HepG2 (cell line): Measurements from ENCODE around the gene DCST2. TPM values are rescaled to one million over a fixed set of nuclear protein-coding genes. Genes with fewer than 3 reads are reported as not detected.

ENCODE experiments used
- KDM3A ChIP-seq: IDR thresholded peaks from 2 replicates; pipeline ENCODE4 v1.6.1; 2018; ENCODE audit warnings: low read depth, missing compliant biosample characterization
- KDM5B ChIP-seq: sonication (generic); formaldehyde crosslinking; IDR thresholded peaks from 2 replicates; pipeline ENCODE4 v1.4.0; 2020; ENCODE audit warnings: missing genetic modification reagents, mild to moderate bottlenecking, borderline replicate concordance
- MAZ ChIP-seq, 2 experiments: sonication (generic) in 1 of 2; formaldehyde crosslinking in 1 of 2; IDR thresholded peaks; 2 replicates each; pipeline versions ENCODE4 v1.5.0 to v1.6.1; 2012 to 2020; ENCODE audit warnings: low read depth in 2 of 2, mild to moderate bottlenecking in 2 of 2, borderline replicate concordance in 1 of 2, improper control_type of control experiment in 1 of 2, low read length in 1 of 2, missing genetic modification reagents in 1 of 2, moderate library complexity in 1 of 2
- MYC ChIP-seq: sonication (generic); formaldehyde crosslinking; IDR thresholded peaks from 2 replicates; pipeline ENCODE4 v1.9.0; 2021; ENCODE audit warnings: missing genetic modification reagents, borderline replicate concordance
- NFIB ChIP-seq: sonication (generic); formaldehyde crosslinking; IDR thresholded peaks from 2 replicates; pipeline ENCODE4 v1.9.0; 2021; ENCODE audit warnings: missing genetic modification reagents, mild to moderate bottlenecking, borderline replicate concordance
- RFXAP ChIP-seq: sonication (generic); formaldehyde crosslinking; IDR thresholded peaks from 2 replicates; pipeline ENCODE4 v1.4.0; 2020; ENCODE audit warnings: missing genetic modification reagents, borderline replicate concordance
- STAG1 ChIP-seq: sonication (generic); formaldehyde crosslinking; IDR thresholded peaks from 2 replicates; pipeline ENCODE4 v1.4.0; 2020; ENCODE audit warnings: missing genetic modification reagents
- ZNF160 ChIP-seq: sonication (generic); formaldehyde crosslinking; IDR thresholded peaks from 2 replicates; pipeline ENCODE4 v1.8.0; 2022; ENCODE audit warnings: mild to moderate bottlenecking, inconsistent platforms, missing genetic modification reagents
- ZNF33B ChIP-seq: sonication (generic); formaldehyde crosslinking; IDR thresholded peaks from 2 replicates; pipeline ENCODE4 v1.5.1; 2020; ENCODE audit warnings: mild to moderate bottlenecking, missing genetic modification reagents
- polyA plus RNA-seq, 8 experiments: library from polyadenylated mRNA; depleted of rRNA in 3 of 8; stranded (reverse) in 7 of 8; unstranded in 1 of 8; fragments of >200 nt; fragmentation: Illumina TruSeq in 4 of 8; extraction: Trizol in 4 of 8; gene quantifications; 2 replicates each; pipeline versions ENCODE4 v1.2.1 to v1.2.3, GENCODE V29; 2011 to 2016; ENCODE audit warnings: low read depth in 4 of 8, missing spikeins in 1 of 8, mixed read lengths in 1 of 8; ENCODE audit not compliant: insufficient read depth in 1 of 8
- total RNA-seq, 5 experiments: library from RNA; depleted of rRNA; stranded (reverse); fragments of >200 nt; fragmentation: Illumina TruSeq; extraction: Trizol; gene quantifications; 2 replicates each; pipeline ENCODE4 v1.2.3, GENCODE V29; 2016; ENCODE audit warnings: low read depth in 1 of 5
- TF ChIP-seq, protein P1 (sequence below): sonication (generic); formaldehyde crosslinking; IDR thresholded peaks from 2 replicates; pipeline ENCODE4 v1.4.0; 2020; ENCODE audit warnings: missing genetic modification reagents
- TF ChIP-seq, protein P2 (sequence below): sonication (generic); formaldehyde crosslinking; IDR thresholded peaks from 2 replicates; pipeline ENCODE4 v1.5.0; 2020; ENCODE audit warnings: missing genetic modification reagents, mild to moderate bottlenecking, borderline replicate concordance
- TF ChIP-seq, protein P3 (sequence below): IDR thresholded peaks from 2 replicates; pipeline ENCODE4 v1.6.1; 2016; ENCODE audit warnings: low read depth, borderline replicate concordance
- TF ChIP-seq, protein P4 (sequence below): conservative IDR thresholded peaks from 2 replicates; pipeline ENCODE4 v1.6.1; 2018; ENCODE audit warnings: missing genetic modification reagents
- TF ChIP-seq, protein P5 (sequence below): sonication (generic); formaldehyde crosslinking; IDR thresholded peaks from 2 replicates; pipeline ENCODE4 v1.4.0; 2020; ENCODE audit warnings: missing genetic modification reagents

DCST2 gene
- total and polyA plus RNA-seq, 2 of the 13 experiments (the other 11 are each of a cell fraction or from before 2014, with no cell fraction given) = 0.74 TPM; not detected in 1

DNA sequence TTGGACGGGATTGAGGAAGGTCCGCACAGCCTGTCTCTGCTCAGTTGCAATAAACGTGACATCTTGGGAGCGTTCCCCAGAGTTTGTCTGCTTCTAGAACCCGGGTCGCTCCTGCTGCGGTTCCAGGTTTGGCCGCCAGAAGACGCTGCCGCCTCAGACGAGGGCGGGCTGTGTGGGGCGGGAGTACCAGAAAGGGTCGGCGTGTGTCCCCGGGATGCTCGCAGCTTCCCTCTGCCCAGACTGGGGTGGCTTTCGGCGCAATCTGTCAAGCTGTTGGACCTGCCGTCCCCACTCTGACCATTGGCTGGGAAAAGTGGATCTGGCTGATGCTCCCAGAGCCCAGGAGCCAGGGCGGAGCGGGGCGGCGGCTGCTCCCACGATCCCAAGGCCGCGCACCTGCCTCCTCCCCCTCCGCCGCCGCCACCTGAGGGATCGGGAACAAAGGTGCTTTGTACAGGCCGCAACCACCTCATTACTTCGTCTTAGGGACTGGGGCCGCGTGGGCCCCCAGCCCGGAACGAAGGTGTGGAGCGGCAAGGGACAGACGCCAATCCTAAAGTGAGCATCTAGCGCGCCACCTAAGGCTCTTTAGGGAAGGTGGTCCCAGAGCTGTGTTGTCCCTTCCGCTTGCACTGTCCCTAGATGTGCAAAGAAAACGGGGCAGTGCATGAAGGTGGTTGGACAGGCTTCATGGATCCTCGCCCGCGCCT is 29.3 kb upstream of the DCST2 start (continued):
- TF ChIP-seq, protein P1, sequence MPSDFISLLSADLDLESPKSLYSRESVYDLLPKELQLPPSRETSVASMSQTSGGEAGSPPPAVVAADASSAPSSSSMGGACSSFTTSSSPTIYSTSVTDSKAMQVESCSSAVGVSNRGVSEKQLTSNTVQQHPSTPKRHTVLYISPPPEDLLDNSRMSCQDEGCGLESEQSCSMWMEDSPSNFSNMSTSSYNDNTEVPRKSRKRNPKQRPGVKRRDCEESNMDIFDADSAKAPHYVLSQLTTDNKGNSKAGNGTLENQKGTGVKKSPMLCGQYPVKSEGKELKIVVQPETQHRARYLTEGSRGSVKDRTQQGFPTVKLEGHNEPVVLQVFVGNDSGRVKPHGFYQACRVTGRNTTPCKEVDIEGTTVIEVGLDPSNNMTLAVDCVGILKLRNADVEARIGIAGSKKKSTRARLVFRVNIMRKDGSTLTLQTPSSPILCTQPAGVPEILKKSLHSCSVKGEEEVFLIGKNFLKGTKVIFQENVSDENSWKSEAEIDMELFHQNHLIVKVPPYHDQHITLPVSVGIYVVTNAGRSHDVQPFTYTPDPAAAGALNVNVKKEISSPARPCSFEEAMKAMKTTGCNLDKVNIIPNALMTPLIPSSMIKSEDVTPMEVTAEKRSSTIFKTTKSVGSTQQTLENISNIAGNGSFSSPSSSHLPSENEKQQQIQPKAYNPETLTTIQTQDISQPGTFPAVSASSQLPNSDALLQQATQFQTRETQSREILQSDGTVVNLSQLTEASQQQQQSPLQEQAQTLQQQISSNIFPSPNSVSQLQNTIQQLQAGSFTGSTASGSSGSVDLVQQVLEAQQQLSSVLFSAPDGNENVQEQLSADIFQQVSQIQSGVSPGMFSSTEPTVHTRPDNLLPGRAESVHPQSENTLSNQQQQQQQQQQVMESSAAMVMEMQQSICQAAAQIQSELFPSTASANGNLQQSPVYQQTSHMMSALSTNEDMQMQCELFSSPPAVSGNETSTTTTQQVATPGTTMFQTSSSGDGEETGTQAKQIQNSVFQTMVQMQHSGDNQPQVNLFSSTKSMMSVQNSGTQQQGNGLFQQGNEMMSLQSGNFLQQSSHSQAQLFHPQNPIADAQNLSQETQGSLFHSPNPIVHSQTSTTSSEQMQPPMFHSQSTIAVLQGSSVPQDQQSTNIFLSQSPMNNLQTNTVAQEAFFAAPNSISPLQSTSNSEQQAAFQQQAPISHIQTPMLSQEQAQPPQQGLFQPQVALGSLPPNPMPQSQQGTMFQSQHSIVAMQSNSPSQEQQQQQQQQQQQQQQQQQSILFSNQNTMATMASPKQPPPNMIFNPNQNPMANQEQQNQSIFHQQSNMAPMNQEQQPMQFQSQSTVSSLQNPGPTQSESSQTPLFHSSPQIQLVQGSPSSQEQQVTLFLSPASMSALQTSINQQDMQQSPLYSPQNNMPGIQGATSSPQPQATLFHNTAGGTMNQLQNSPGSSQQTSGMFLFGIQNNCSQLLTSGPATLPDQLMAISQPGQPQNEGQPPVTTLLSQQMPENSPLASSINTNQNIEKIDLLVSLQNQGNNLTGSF = no peak
- no peak for TF ChIP-seq NFIB (CRISPR knock-in tag)
- TF ChIP-seq, protein P2, sequence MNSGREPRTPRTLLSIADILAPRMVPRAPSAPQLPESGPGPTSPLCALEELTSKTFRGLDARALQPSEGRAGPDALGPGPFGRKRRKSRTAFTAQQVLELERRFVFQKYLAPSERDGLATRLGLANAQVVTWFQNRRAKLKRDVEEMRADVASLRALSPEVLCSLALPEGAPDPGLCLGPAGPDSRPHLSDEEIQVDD (CRISPR knock-in tag) = no peak
- peak; percentile 87 for TF ChIP-seq STAG1 (CRISPR knock-in tag)
- peak; percentile 60; the same call in 1 of the 2 replicates for TF ChIP-seq MAZ (IDR thresholded peaks at IDR 0.05; ENCODE audit: borderline replicate concordance, low read depth, low read length)
- TF ChIP-seq MAZ (CRISPR knock-in tag; IDR thresholded peaks at IDR 0.05; ENCODE audit: low read depth) = peak; percentile 47; the same call in 1 of the 2 replicates
- peak; percentile 19; the same call in 1 of the 2 replicates for TF ChIP-seq MYC (CRISPR knock-in tag)
- no peak; the same call in 1 of the 2 replicates for TF ChIP-seq ZNF33B (CRISPR knock-in tag)
- TF ChIP-seq, protein P3, sequence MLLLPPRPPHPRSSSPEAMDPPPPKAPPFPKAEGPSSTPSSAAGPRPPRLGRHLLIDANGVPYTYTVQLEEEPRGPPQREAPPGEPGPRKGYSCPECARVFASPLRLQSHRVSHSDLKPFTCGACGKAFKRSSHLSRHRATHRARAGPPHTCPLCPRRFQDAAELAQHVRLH = peak; percentile 41; the same call in 1 of the 2 replicates
- TF ChIP-seq, protein P4, sequence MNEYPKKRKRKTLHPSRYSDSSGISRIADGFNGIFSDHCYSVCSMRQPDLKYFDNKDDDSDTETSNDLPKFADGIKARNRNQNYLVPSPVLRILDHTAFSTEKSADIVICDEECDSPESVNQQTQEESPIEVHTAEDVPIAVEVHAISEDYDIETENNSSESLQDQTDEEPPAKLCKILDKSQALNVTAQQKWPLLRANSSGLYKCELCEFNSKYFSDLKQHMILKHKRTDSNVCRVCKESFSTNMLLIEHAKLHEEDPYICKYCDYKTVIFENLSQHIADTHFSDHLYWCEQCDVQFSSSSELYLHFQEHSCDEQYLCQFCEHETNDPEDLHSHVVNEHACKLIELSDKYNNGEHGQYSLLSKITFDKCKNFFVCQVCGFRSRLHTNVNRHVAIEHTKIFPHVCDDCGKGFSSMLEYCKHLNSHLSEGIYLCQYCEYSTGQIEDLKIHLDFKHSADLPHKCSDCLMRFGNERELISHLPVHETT (CRISPR knock-in tag) = no peak
- TF ChIP-seq KDM5B (CRISPR knock-in tag) = peak; percentile 34; the same call in 1 of the 2 replicates
- no peak for TF ChIP-seq RFXAP (CRISPR knock-in tag)
- no peak; the same call in 1 of the 2 replicates for TF ChIP-seq KDM3A (CRISPR knock-in tag)
- TF ChIP-seq ZNF160 (CRISPR knock-in tag) = 0 out of 2 replicates have a peak, but pooled peaks have one; percentile 2
- TF ChIP-seq, protein P5, sequence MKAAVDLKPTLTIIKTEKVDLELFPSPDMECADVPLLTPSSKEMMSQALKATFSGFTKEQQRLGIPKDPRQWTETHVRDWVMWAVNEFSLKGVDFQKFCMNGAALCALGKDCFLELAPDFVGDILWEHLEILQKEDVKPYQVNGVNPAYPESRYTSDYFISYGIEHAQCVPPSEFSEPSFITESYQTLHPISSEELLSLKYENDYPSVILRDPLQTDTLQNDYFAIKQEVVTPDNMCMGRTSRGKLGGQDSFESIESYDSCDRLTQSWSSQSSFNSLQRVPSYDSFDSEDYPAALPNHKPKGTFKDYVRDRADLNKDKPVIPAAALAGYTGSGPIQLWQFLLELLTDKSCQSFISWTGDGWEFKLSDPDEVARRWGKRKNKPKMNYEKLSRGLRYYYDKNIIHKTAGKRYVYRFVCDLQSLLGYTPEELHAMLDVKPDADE (CRISPR knock-in tag) = no peak
